ENCODE measurements around the gene VWA5A.

GRCh38 chr11:124094731-124095130, 20.5 kb upstream of the VWA5A start:
- TF ChIP-seq, protein P1, sequence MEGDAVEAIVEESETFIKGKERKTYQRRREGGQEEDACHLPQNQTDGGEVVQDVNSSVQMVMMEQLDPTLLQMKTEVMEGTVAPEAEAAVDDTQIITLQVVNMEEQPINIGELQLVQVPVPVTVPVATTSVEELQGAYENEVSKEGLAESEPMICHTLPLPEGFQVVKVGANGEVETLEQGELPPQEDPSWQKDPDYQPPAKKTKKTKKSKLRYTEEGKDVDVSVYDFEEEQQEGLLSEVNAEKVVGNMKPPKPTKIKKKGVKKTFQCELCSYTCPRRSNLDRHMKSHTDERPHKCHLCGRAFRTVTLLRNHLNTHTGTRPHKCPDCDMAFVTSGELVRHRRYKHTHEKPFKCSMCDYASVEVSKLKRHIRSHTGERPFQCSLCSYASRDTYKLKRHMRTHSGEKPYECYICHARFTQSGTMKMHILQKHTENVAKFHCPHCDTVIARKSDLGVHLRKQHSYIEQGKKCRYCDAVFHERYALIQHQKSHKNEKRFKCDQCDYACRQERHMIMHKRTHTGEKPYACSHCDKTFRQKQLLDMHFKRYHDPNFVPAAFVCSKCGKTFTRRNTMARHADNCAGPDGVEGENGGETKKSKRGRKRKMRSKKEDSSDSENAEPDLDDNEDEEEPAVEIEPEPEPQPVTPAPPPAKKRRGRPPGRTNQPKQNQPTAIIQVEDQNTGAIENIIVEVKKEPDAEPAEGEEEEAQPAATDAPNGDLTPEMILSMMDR (IDR thresholded peaks at IDR 0.05) = no peak
- no peak for TF ChIP-seq POLR2A (IDR thresholded peaks at IDR 0.05)
